CD4-positive, alpha-beta T cell (primary cell): Measurements from ENCODE around the gene PIR. TPM values are rescaled to one million over a fixed set of nuclear protein-coding genes. Genes with fewer than 3 reads are reported as not detected.

Experiments used
- ATAC-seq: fragments of 200-7000 bp; cut with Tn5 transposase; one replicate; pipeline ENCODE4 v1.10.0; 2022; ENCODE audit warnings: mild to moderate bottlenecking; ENCODE audit not compliant: poor library complexity
- CTCF ChIA-PET: fragments of 350-600 bp; sonication (Branson Sonifier 250); formaldehyde crosslinking; loops from one replicate; lab custom pipeline; 2021; ENCODE audit warnings: antibody characterized with exemption, inconsistent platforms; lab: Charles Lee
- POLR2A ChIA-PET: fragments of 350-600 bp; sonication (Branson Sonifier 250); formaldehyde crosslinking; loops from one replicate; lab custom pipeline; 2021; ENCODE audit warnings: antibody characterized with exemption, inconsistent platforms; lab: Charles Lee
- DNase-seq, 14 experiments: peaks; one replicate each; pipeline ENCODE4 v3.0.0-alpha.2; 2013 to 2020; ENCODE audit warnings: mixed read lengths in 2 of 14
- H3K27ac ChIP-seq, 2 donors: one replicate each; pipeline versions ENCODE4 v1.5.1 to v1.7.0; 2013; ENCODE audit warnings: low read length in 2 of 2, low read depth in 1 of 2, mild to moderate bottlenecking in 1 of 2
- H3K27me3 ChIP-seq, 2 experiments: 1 replicate in 1 of 2; 2 replicates in 1 of 2; pipeline versions ENCODE4 v1.6.1 to v1.7.0; 2013; ENCODE audit warnings: low read length in 2 of 2, control low read depth in 1 of 2, mild to moderate bottlenecking in 1 of 2, moderate library complexity in 1 of 2; ENCODE audit not compliant: insufficient read depth in 2 of 2, control insufficient read depth in 1 of 2
- H3K36me3 ChIP-seq: one replicate; pipeline ENCODE4 v1.6.1; 2013; ENCODE audit warnings: low read length, control low read depth; ENCODE audit not compliant: insufficient read depth
- H3K4me1 ChIP-seq: one replicate; pipeline ENCODE4 v1.6.1; 2013; ENCODE audit warnings: low read length, control low read depth; ENCODE audit not compliant: insufficient read depth
- H3K4me3 ChIP-seq: one replicate; pipeline ENCODE4 v1.5.1; 2013; ENCODE audit warnings: mild to moderate bottlenecking, low read length, moderate library complexity
- H3K9me3 ChIP-seq, 2 experiments: 1 replicate in 1 of 2; 2 replicates in 1 of 2; pipeline versions ENCODE4 v1.6.1 to v1.7.0; 2013; ENCODE audit warnings: low read length in 2 of 2, mild to moderate bottlenecking in 2 of 2, control low read depth in 1 of 2, moderate library complexity in 1 of 2; ENCODE audit not compliant: control insufficient read depth in 1 of 2, insufficient read depth in 1 of 2
- H3K27ac Mint-ChIP-seq: one replicate; pipeline ENCODE4 v1.8.0; 2020; ENCODE audit warnings: mixed read lengths
- H3K27me3 Mint-ChIP-seq: one replicate; pipeline ENCODE4 v1.8.0; 2021; ENCODE audit warnings: mixed read lengths
- H3K36me3 Mint-ChIP-seq: one replicate; pipeline ENCODE4 v1.8.0; 2021; ENCODE audit warnings: low read depth, mixed read lengths
- H3K4me1 Mint-ChIP-seq: one replicate; pipeline ENCODE4 v1.8.0; 2021; ENCODE audit warnings: low read depth, mixed read lengths
- H3K4me3 Mint-ChIP-seq: one replicate; pipeline ENCODE4 v1.8.0; 2020; ENCODE audit warnings: mild to moderate bottlenecking, mixed read lengths
- H3K9me3 Mint-ChIP-seq: one replicate; pipeline ENCODE4 v1.8.0; 2020; ENCODE audit warnings: mixed read lengths
- intact Hi-C, 2 experiments: fragments of 100-400 bp; cut with DNase I in 1 of 2; cut with micrococcal nuclease in 1 of 2; formaldehyde crosslinking; loops; one replicate each; pipeline versions ENCODE4 v1.15.1 to v1.9.0; 2023 to 2025; cut with DNase I, micrococcal nuclease
- total RNA-seq, 174 experiments: library from RNA in 2 of 174; stranded (reverse) in 2 of 174; gene quantifications; one replicate each; pipeline ENCODE4 v1.2.3 and lab custom pipeline; 2021 to 2026
- TF ChIP-seq, protein P1 (sequence below): fragments of 200-600 bp; IDR thresholded peaks from one replicate; pipeline ENCODE4 v1.8.0; 2022; ENCODE audit warnings: antibody characterized with exemption, mild to moderate bottlenecking

Gene PIR
- total RNA-seq, 2 experiments from 2014 or later: not detected

DNA sequence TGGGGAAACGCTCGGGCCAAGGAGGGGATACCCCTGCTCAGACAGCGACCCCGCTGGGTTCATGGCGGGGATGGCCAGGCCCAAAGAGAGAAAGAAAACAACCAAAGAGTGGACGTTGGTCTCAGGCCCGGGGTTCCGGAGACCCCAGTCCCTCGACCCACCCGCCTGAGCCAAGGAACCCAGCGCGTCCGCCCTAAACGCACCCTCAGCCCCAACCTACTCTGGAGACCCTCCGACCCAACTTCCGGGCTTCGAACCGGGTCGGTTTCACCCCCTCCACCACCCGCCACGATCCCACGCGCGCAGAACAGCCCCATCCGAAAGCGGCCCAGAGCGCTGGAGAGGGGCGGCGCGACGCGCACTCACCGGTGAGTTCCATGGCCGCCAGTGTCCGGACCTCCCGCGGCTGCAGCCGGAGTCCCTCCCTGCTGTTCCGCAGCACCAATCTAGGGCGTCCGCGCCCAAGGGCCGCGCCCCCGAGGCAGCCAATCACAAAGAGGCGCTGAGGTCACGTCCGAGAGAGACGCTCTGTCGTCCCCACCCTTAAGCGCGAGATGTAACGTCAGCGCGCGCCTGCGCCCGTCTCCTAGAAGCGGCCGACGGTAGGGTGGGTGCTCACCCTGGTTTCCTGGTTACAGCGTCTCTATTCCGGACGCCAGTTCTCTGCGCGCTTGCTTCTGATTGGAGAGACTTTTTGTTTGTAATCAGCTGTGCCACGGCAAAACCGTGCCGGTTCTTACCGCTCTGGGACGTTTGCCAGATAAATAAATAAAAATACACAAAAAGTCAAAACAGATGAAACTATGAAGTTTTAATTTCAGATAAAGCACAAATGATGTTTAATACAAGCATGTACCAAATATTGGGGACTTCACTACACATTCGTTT is 157.8 kb downstream of the PIR start, which contains the start of gene PIGA:
PIGA (minus strand) TSS at position 389 of the 888 bp plus-strand sequence. CDS start 3,593 bp downstream, outside the sequence.
- POLR2A ChIA-PET: interaction anchor here (0.6 to 1.2 kb wide), 5 partner anchors 33 to 1898 kb away, joined by 3 read pairs; partner anchors contain the start of genes AP1S2, OFD1 and TRAPPC2
- intact Hi-C loops: loop anchor here in 1 of 2 experiments (2.0 to 10.0 kb wide), 9 partner anchors 337 to 1681 kb away; partner anchors contain the start of genes AP1S2, FANCB, MOSPD2 and OFD1

More for the DNA sequence above, 157.8 kb downstream of the PIR start, which contains the start of gene PIGA:
- Mint-ChIP-seq H3K9me3 (no peaks in the 10 kb centered on the region), H3K4me1 (peaks cover 26% of the 10 kb centered on the region), H3K27ac (peak within 1 kb of the TSS; percentile 98), H3K4me3 (peak within 1 kb of the TSS; percentile 98), H3K36me3 (peaks cover 25% of the 10 kb centered on the region), H3K27me3 (peaks cover 13% of the 10 kb centered on the region)
- Histone ChIP-seq H3K4me1 (peaks cover 13% of the 10 kb centered on the region), H3K9me3 (no peaks in the 10 kb centered on the region), H3K27ac (peak within 1 kb of the TSS; percentile 77 to 89), H3K36me3 (peaks cover 15% of the 10 kb centered on the region), H3K27me3 (peaks cover 0 to 8% of the 10 kb centered on the region in 2 experiments), H3K4me3 (peak within 1 kb of the TSS; percentile 96)
- ATAC-seq: peak; percentile 90
- TF ChIP-seq, protein P1, sequence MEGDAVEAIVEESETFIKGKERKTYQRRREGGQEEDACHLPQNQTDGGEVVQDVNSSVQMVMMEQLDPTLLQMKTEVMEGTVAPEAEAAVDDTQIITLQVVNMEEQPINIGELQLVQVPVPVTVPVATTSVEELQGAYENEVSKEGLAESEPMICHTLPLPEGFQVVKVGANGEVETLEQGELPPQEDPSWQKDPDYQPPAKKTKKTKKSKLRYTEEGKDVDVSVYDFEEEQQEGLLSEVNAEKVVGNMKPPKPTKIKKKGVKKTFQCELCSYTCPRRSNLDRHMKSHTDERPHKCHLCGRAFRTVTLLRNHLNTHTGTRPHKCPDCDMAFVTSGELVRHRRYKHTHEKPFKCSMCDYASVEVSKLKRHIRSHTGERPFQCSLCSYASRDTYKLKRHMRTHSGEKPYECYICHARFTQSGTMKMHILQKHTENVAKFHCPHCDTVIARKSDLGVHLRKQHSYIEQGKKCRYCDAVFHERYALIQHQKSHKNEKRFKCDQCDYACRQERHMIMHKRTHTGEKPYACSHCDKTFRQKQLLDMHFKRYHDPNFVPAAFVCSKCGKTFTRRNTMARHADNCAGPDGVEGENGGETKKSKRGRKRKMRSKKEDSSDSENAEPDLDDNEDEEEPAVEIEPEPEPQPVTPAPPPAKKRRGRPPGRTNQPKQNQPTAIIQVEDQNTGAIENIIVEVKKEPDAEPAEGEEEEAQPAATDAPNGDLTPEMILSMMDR: no peak
- DNase-seq: peak; percentile 81 to 97 (median 88)
- CTCF ChIA-PET: no interaction called here

Other genes starting within 250 kb of the PIR start
- gene ASB9, start 223.2 kb downstream of the PIR start, total RNA-seq: under 1 TPM in 1 of 2 experiments, not detected in 1; 0.14 TPM
- gene ASB11, start 177.7 kb downstream of the PIR start, total RNA-seq: not detected
- 100 to 1,000 TPM; 130 to 134 TPM for gene PIGA, start 157.8 kb downstream of the PIR start, total RNA-seq
- not detected for gene VEGFD, start 108.9 kb downstream of the PIR start, total RNA-seq
- gene BMX, start 7.5 kb upstream of the PIR start, total RNA-seq: not detected
- not detected for gene ACE2, start 107.6 kb upstream of the PIR start, total RNA-seq
- gene CLTRN, start 171.5 kb upstream of the PIR start, total RNA-seq: under 1 TPM; 0.44 to 0.56 TPM
- gene CA5B, start 244.9 kb upstream of the PIR start, total RNA-seq: 10 to 100 TPM; 60.8 to 64.5 TPM